ENCODE data around the gene ANKZF1.

The ANKZF1 gene

GRCh38 chr2:219209236-219210195 is 20.1 kb upstream of the ANKZF1 start:
- FAIRE-seq = no peak

- no peak for FAIRE-seq
These were observed 19.3 kb upstream of the ANKZF1 start for GRCh38 chr2:219210196-219210885.

- FAIRE-seq = no peak
These were observed 18.7 kb upstream of the ANKZF1 start for GRCh38 chr2:219210886-219211362.

- FAIRE-seq = no peak
These were observed 16.6 kb upstream of the ANKZF1 start for GRCh38 chr2:219213026-219213415.

- no peak for FAIRE-seq
These were observed 16.0 kb upstream of the ANKZF1 start for GRCh38 chr2:219213486-219214071.

- no peak for FAIRE-seq
These were observed 15.5 kb upstream of the ANKZF1 start for GRCh38 chr2:219214141-219214540.

- FAIRE-seq = no peak
These were observed 14.8 kb upstream of the ANKZF1 start for GRCh38 chr2:219214786-219215185.

GRCh38 chr2:219215871-219216534 is 13.6 kb upstream of the ANKZF1 start:
- no peak for FAIRE-seq

GRCh38 chr2:219216535-219216915 is 13.1 kb upstream of the ANKZF1 start:
- no peak for FAIRE-seq

- FAIRE-seq = no peak
These were observed 11.3 kb upstream of the ANKZF1 start for GRCh38 chr2:219218217-219218731.

GRCh38 chr2:219218732-219219701 is 10.6 kb upstream of the ANKZF1 start, which contains the start of gene ABCB6:
Gene ABCB6 (minus strand): TSS chr2:219218958. CDS start chr2:219218673, 285 bp downstream.
- FAIRE-seq = peak; percentile 73

GRCh38 chr2:219219784-219220532 is 9.6 kb upstream of the ANKZF1 start:
- FAIRE-seq = no peak

GRCh38 chr2:219220652-219221402 is 8.8 kb upstream of the ANKZF1 start:
- FAIRE-seq = no peak

GRCh38 chr2:219221957-219222518 is 7.6 kb upstream of the ANKZF1 start:
- no peak for FAIRE-seq

GRCh38 chr2:219223831-219224610 is 5.6 kb upstream of the ANKZF1 start:
- no peak for FAIRE-seq

- FAIRE-seq = no peak
These were observed 4.3 kb upstream of the ANKZF1 start for GRCh38 chr2:219225350-219225749.

GRCh38 chr2:219228041-219228910 is 1.3 kb upstream of the ANKZF1 start:
- FAIRE-seq = no peak

GRCh38 chr2:219228911-219229304 is 698 bp upstream of the ANKZF1 start:
- no peak for FAIRE-seq
